Heart left ventricle (tissue), 13 donors: ENCODE data around the gene RFC3.

Source experiments
- CTCF ChIP-seq, 12 donors: fragments of 200-600 bp; sonication (generic) in 4 of 12; IDR thresholded peaks; one replicate each; pipeline versions ENCODE4 v1.5.0 to v1.8.0; 2018 to 2022; ENCODE audit warnings: antibody characterized with exemption in 12 of 12, mild to moderate bottlenecking in 5 of 12
- POLR2A ChIP-seq, 2 donors: fragments of 450-650 bp; IDR thresholded peaks; one replicate each; pipeline ENCODE4 v1.6.1; 2017; ENCODE audit warnings: antibody characterized with exemption in 2 of 2, mild to moderate bottlenecking in 2 of 2, moderate library complexity in 2 of 2
- donor health status: ischemic (EF 13 %, LVEDD 7.1; RV severe dilation, severe dysfunction).
- donor health status: DM: no; HTN: yes; CAD: no.
- donor health status: DM: no; HTN: no; CAD: no.
- donor health status: ischemic (EF 25% LVEDD 6.9; RV normal size, moderate dysfunction).
- donor health status: ischemic (EF 25% LVEDD 5.7; RV mildly dilated, moderate dysfunction).
- donor health status: ischemic (EF 35%, LVEDD 5.7; RV mildly dilated, moderate dysfunction).
- donor health status: nonischemic (EF 11% LVEDD 7.7; RV severe dilation, severe dysfunction).
- donor health status: DM: yes; HTN: yes; CAD: no.
- donor health status: PGD.
- donor health status: ischemic (EF 29% LVEDD 5.4; RV normal size, mild dysfunction).
- donor health status: nonischemic (EF 23%, LVEDD 6.1; RV moderate dilation, normal function).

- TF ChIP-seq CTCF (IDR thresholded peaks at IDR 0.05): no peak
- TF ChIP-seq POLR2A (IDR thresholded peaks at IDR 0.05): no peak
These were observed 1.0 kb upstream of the RFC3 start for GRCh38 chr13:33816912-33817311.
